ENCODE data around the gene DOK4.

- TF ChIP-seq CTCF (IDR thresholded peaks at IDR 0.05) (no peak), POLR2AphosphoS5 (IDR thresholded peaks at IDR 0.05) (no peak), POLR2A (IDR thresholded peaks at IDR 0.05) (no peak)
These were observed 10.8 kb upstream of the DOK4 start for GRCh38 chr16:57497121-57497520.
